A549 (cell line): ENCODE results near the gene EPB41L2. TPM values are rescaled to one million over a fixed set of nuclear protein-coding genes. Genes with fewer than 3 reads are reported as not detected.

ENCODE experiments used
- ATAC-seq, 2 experiments: fragments of 200-7000 bp in 1 of 2; fragments of >200 bp in 1 of 2; cut with Nextera tagmentation in 1 of 2; cut with Tn5 transposase in 1 of 2; 3 replicates each; pipeline versions ENCODE4 v1.8.0 to v1.9.1; 2018 to 2020; ENCODE audit warnings: mild to moderate bottlenecking in 1 of 2, moderate library complexity in 1 of 2
- CTCF ChIA-PET: fragments of 300-600 bp; sonication (Branson Sonifier 250); formaldehyde crosslinking; extraction: SDS; loops from one replicate; lab custom pipeline; 2021; ENCODE audit warnings: antibody characterized with exemption, inconsistent platforms; lab: Yijun Ruan, JAX
- POLR2A ChIA-PET: fragments of 350-600 bp; formaldehyde crosslinking; extraction: SDS; loops from one replicate; lab custom pipeline; 2021; ENCODE audit warnings: antibody characterized with exemption, inconsistent platforms; lab: Yijun Ruan, JAX
- DNase-seq, 2 experiments: peaks; one replicate each; pipeline versions ENCODE4 v3.0.0 to v3.0.0-alpha.2; 2011 to 2016; ENCODE audit warnings: low read depth in 1 of 2, low spot score in 1 of 2
- FAIRE-seq: peaks from 2 replicates; lab custom pipeline; 2011; peaks lifted over from hg19 to GRCh38; lab: Jason Lieb, UNC
- H3K27ac ChIP-seq, 2 experiments: fragments of >200 bp; sonication (Bioruptor Twin); formaldehyde crosslinking; 3 replicates each; pipeline ENCODE4 v1.5.1; 2016 to 2017
- H3K4me1 ChIP-seq: fragments of >200 bp; sonication (Bioruptor Twin); formaldehyde crosslinking; 3 replicates; pipeline ENCODE4 v1.6.1; 2016
- H3K4me2 ChIP-seq: fragments of >200 bp; sonication (Bioruptor Twin); formaldehyde crosslinking; 3 replicates; pipeline ENCODE4 v1.6.1; 2016
- H3K4me3 ChIP-seq: fragments of >200 bp; sonication (Bioruptor Twin); formaldehyde crosslinking; 3 replicates; pipeline ENCODE4 v1.5.1; 2016
- H3K9me3 ChIP-seq: fragments of >200 bp; sonication (Bioruptor Twin); formaldehyde crosslinking; 3 replicates; pipeline ENCODE4 v1.6.1; 2016
- CBX2 ChIP-seq: fragments of 200-600 bp; sonication (generic); IDR thresholded peaks from 2 replicates; pipeline ENCODE4 v1.6.1; 2016; ENCODE audit warnings: low read depth, mild to moderate bottlenecking, borderline replicate concordance
- CBX8 ChIP-seq: fragments of 200-600 bp; sonication (generic); IDR thresholded peaks from 2 replicates; pipeline ENCODE4 v1.6.1; 2016
- CEBPB ChIP-seq, 2 experiments: fragments of >200 bp in 1 of 2; sonication (Bioruptor Twin) in 1 of 2; formaldehyde crosslinking in 1 of 2; IDR thresholded peaks; 2 replicates each; pipeline ENCODE4 v1.6.1; 2012 to 2016
- CHD4 ChIP-seq: fragments of 200-600 bp; sonication (generic); IDR thresholded peaks from 2 replicates; pipeline ENCODE4 v1.6.1; 2016; ENCODE audit warnings: antibody characterized with exemption, mild to moderate bottlenecking, borderline replicate concordance
- EP300 ChIP-seq, 2 experiments: fragments of >200 bp; sonication (Bioruptor Twin); formaldehyde crosslinking; IDR thresholded peaks; 2 replicates in 1 of 2; 3 replicates in 1 of 2; pipeline ENCODE4 v1.6.1; 2016 to 2017
- FOSL2 ChIP-seq, 2 experiments: fragments of 450-650 bp in 1 of 2; fragments of >200 bp in 1 of 2; sonication (Bioruptor Twin) in 1 of 2; formaldehyde crosslinking; IDR thresholded peaks; 2 replicates each; pipeline versions ENCODE4 v1.5.0 to v1.6.1; 2016 to 2020; ENCODE audit warnings: mild to moderate bottlenecking in 1 of 2, moderate library complexity in 1 of 2
- GATA3 ChIP-seq: IDR thresholded peaks from 2 replicates; pipeline ENCODE4 v1.6.1; 2012; ENCODE audit warnings: borderline replicate concordance
- HMGXB4 ChIP-seq: fragments of 250-450 bp; sonication (Bioruptor Pico); IDR thresholded peaks from 2 replicates; pipeline ENCODE4 v1.5.0; 2021; ENCODE audit warnings: mild to moderate bottlenecking, moderate library complexity, borderline replicate concordance
- HOXA7 ChIP-seq: fragments of 250-450 bp; sonication (Bioruptor Pico); IDR thresholded peaks from 2 replicates; pipeline ENCODE4 v1.5.0; 2020; ENCODE audit warnings: mild to moderate bottlenecking, moderate library complexity
- HOXB5 ChIP-seq: fragments of 250-450 bp; sonication (Bioruptor Pico); IDR thresholded peaks from 2 replicates; pipeline ENCODE4 v1.5.0; 2020; ENCODE audit warnings: mild to moderate bottlenecking, moderate library complexity
- JUNB ChIP-seq: fragments of >200 bp; sonication (Bioruptor Twin); formaldehyde crosslinking; IDR thresholded peaks from 2 replicates; pipeline ENCODE4 v1.6.1; 2016
- KDM5A ChIP-seq: fragments of 200-600 bp; sonication (generic); IDR thresholded peaks from 2 replicates; pipeline ENCODE4 v1.6.1; 2016; ENCODE audit warnings: antibody characterized with exemption, mild to moderate bottlenecking
- MAFK ChIP-seq: fragments of 450-650 bp; IDR thresholded peaks from 2 replicates; pipeline ENCODE4 v1.6.1; 2014; ENCODE audit not compliant: partially characterized antibody
- MAX ChIP-seq: IDR thresholded peaks from 2 replicates; pipeline ENCODE4 v1.6.1; 2012
- RAD21 ChIP-seq, 2 experiments: fragments of >200 bp in 1 of 2; sonication (Bioruptor Twin) in 1 of 2; formaldehyde crosslinking in 1 of 2; IDR thresholded peaks in 1 of 2; conservative IDR thresholded peaks in 1 of 2; 2 replicates in 1 of 2; 3 replicates in 1 of 2; pipeline ENCODE4 v1.6.1; 2012 to 2018; ENCODE audit warnings: inconsistent platforms in 1 of 2
- RARB ChIP-seq: fragments of 250-450 bp; sonication (Bioruptor Pico); IDR thresholded peaks from 2 replicates; pipeline ENCODE4 v1.8.0; 2021; ENCODE audit warnings: mild to moderate bottlenecking, moderate library complexity
- RCOR1 ChIP-seq: fragments of 150-350 bp; IDR thresholded peaks from 2 replicates; pipeline ENCODE4 v1.6.1; 2014; ENCODE audit warnings: antibody characterized with exemption, low read length, low read depth
- RNF2 ChIP-seq: fragments of 200-600 bp; sonication (generic); IDR thresholded peaks from 2 replicates; pipeline ENCODE4 v1.6.1; 2016; ENCODE audit warnings: low read depth, mild to moderate bottlenecking, antibody characterized with exemption, moderate library complexity, borderline replicate concordance
- ZC3H11A ChIP-seq: fragments of 450-650 bp; IDR thresholded peaks from 2 replicates; pipeline ENCODE4 v1.6.1; 2014; ENCODE audit warnings: antibody characterized with exemption, mild to moderate bottlenecking
- ZNF302 ChIP-seq: fragments of 250-450 bp; sonication (Bioruptor Pico); IDR thresholded peaks from 2 replicates; pipeline ENCODE4 v1.9.0; 2021; ENCODE audit warnings: inconsistent platforms, mild to moderate bottlenecking, moderate library complexity
- ZSCAN20 ChIP-seq: fragments of 250-450 bp; sonication (Bioruptor Pico); IDR thresholded peaks from 2 replicates; pipeline ENCODE4 v1.8.0; 2022; ENCODE audit warnings: mild to moderate bottlenecking, moderate library complexity
- WGBS: methylation state at CpG from one replicate; pipeline ENCODE4 v1.1.6; 2017; ENCODE audit errors: missing lambda C conversion rate; 5-methylcytosine and 5-hydroxymethylcytosine counted together
- polyA plus RNA-seq, 4 experiments: library from polyadenylated mRNA; depleted of rRNA in 3 of 4; stranded (reverse); fragments of >200 nt; fragmentation: RNase III in 1 of 4; extraction: RNeasy Plus Mini Kit Qiagen cat#74134 plus additional on column Dnase treatment in 1 of 4; gene quantifications; 2 replicates in 3 of 4; 3 replicates in 1 of 4; pipeline ENCODE4 v1.2.3, GENCODE V29; 2011 to 2017
- TF ChIP-seq, protein P1 (sequence below): fragments of >200 bp; sonication (Bioruptor Twin); formaldehyde crosslinking; IDR thresholded peaks from 3 replicates; pipeline ENCODE4 v1.6.1; 2016
- TF ChIP-seq, protein P2 (sequence below): IDR thresholded peaks from 2 replicates; pipeline ENCODE4 v1.6.1; 2012; ENCODE audit warnings: low read depth, borderline replicate concordance
- TF ChIP-seq, protein P3 (sequence below): fragments of >200 bp; sonication (Bioruptor Twin); formaldehyde crosslinking; IDR thresholded peaks from 2 replicates; pipeline ENCODE4 v1.6.1; 2016

The EPB41L2 gene
- polyA plus RNA-seq, 2 of the 4 experiments (the other 2 are of a cell fraction): 42.9 to 50.3 TPM

- no peak for TF ChIP-seq HMGXB4 (CRISPR knock-in tag)
- no peak for TF ChIP-seq EP300 (IDR thresholded peaks at IDR 0.05)
- no peak for TF ChIP-seq HOXB5 (CRISPR knock-in tag)
These were observed 7.0 kb upstream of the EPB41L2 start (continued) for GRCh38 chr6:131070061-131070460.

- FAIRE-seq (no peak), DNase-seq (no peak), ATAC-seq (no peak)
- ChIA-PET POLR2A (no interaction called here), CTCF (no interaction called here)
- TF ChIP-seq ZC3H11A: no peak
- TF ChIP-seq, protein P1, sequence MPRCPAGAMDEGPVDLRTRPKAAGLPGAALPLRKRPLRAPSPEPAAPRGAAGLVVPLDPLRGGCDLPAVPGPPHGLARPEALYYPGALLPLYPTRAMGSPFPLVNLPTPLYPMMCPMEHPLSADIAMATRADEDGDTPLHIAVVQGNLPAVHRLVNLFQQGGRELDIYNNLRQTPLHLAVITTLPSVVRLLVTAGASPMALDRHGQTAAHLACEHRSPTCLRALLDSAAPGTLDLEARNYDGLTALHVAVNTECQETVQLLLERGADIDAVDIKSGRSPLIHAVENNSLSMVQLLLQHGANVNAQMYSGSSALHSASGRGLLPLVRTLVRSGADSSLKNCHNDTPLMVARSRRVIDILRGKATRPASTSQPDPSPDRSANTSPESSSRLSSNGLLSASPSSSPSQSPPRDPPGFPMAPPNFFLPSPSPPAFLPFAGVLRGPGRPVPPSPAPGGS: no peak
- no peaks in the 10 kb centered on the region for H3K9me3 ChIP-seq
- H3K27ac ChIP-seq: no peak overlapping the region
- H3K4me3 ChIP-seq: no peak overlapping the region
- no peak overlapping the region for H3K4me2 ChIP-seq
- H3K4me1 ChIP-seq: peaks cover 16% of the 10 kb centered on the region
- WGBS: 93% methylated on average over 7 of the region's 7 CpGs
These were observed 5.1 kb upstream of the EPB41L2 start for GRCh38 chr6:131068165-131068564.

DNA sequence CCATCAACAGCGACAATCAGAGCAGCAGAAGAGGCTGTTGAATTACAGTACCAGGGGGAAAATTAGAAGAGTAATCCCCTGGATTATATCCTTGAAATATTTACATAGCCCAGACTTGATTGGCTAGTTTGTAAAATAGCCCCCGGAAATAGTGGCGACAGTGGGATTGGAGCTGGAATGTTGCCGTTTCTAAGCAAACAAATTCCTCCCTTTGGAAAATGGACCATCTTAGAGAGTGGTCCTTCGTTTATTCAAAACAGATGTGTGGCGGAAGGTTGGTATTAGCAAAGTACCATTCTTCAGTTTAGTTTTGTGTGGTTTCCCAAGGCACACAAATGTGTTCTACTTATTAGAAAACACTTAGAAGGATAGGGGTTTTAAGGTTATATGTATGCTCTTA is 4.5 kb upstream of the EPB41L2 start:
- WGBS: 88% methylated on average over 6 of the region's 6 CpGs
- POLR2A ChIA-PET: no interaction called here
- TF ChIP-seq CBX2 (no peak), GATA3 (no peak), CHD4 (no peak), ZSCAN20 (CRISPR knock-in tag) (no peak), HOXA7 (no peak), MAX (no peak), RAD21 (conservative IDR thresholded peaks at IDR 0.05 in 1 of 2, IDR thresholded peaks at IDR 0.05 in 1 of 2) (no peak), MAFK (no peak), KDM5A (no peak), CEBPB (IDR thresholded peaks at IDR 0.05) (no peak), ZNF302 (CRISPR knock-in tag) (no peak), FOSL2 (IDR thresholded peaks at IDR 0.05) (no peak), FOSL2 (CRISPR knock-in tag; IDR thresholded peaks at IDR 0.05) (no peak), JUNB (no peak), CBX8 (no peak), RNF2 (no peak), RARB (CRISPR knock-in tag) (no peak), RCOR1 (no peak)
- TF ChIP-seq, protein P1: no peak
- TF ChIP-seq, protein P2, sequence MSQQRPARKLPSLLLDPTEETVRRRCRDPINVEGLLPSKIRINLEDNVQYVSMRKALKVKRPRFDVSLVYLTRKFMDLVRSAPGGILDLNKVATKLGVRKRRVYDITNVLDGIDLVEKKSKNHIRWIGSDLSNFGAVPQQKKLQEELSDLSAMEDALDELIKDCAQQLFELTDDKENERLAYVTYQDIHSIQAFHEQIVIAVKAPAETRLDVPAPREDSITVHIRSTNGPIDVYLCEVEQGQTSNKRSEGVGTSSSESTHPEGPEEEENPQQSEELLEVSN: no peak
- TF ChIP-seq, protein P3, sequence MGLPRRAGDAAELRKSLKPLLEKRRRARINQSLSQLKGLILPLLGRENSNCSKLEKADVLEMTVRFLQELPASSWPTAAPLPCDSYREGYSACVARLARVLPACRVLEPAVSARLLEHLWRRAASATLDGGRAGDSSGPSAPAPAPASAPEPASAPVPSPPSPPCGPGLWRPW: no peak
- Histone ChIP-seq H3K4me1 (peaks cover 16% of the 10 kb centered on the region), H3K27ac (no peak overlapping the region), H3K4me2 (no peak overlapping the region), H3K4me3 (no peak overlapping the region), H3K9me3 (no peaks in the 10 kb centered on the region)
- FAIRE-seq (no peak), DNase-seq (no peak), ATAC-seq (no peak)
- CTCF ChIA-PET: no interaction called here
